COLO829 (cell line): Measurements from ENCODE around the gene RTTN.

Experiments
- DNase-seq: peaks from one replicate; pipeline ENCODE4 v3.0.0; 2012; ENCODE audit warnings: low spot score

Gene RTTN

DNA sequence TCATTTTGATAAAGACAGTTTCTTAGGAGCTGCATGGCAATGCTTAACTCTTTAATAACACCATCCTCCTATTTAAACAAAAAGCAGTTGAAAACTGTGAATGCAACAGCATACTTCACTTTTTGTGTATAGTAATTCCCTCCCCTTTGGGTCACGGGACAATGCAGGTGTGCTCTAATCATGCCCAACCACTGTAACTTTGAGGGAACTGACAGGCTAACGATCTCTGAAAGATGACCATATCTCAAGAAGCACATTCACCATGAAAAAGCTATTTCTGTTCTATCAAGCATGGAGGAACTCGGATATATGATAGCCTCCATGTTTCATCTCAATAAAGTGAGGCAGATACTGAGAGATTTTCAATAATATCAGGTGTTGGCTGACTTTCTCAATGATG is 176.8 kb downstream of the RTTN start:
- DNase-seq = no peak

DNA sequence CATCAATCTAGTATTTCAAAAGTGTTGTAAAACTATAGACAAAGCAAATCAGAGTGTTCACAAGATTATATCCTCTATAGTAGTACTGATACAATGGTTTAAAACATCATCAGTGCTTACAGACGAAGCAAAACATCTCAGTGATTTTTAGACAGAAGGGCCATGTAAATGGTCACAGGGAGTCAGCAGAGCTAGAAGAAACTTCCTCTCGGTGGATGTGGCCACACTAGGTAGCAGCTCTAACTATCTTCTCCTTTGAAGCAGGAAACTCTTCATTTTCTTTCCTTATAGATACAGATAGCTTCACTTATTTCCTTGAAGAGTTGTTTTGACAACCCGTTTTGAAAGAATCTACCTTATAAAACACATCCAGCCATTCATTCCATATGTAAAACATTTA is 177.4 kb downstream of the RTTN start:
- no peak for DNase-seq

- no peak for DNase-seq
Measured at GRCh38 chr18:70025580-70025979, 179.9 kb downstream of the RTTN start.

DNA sequence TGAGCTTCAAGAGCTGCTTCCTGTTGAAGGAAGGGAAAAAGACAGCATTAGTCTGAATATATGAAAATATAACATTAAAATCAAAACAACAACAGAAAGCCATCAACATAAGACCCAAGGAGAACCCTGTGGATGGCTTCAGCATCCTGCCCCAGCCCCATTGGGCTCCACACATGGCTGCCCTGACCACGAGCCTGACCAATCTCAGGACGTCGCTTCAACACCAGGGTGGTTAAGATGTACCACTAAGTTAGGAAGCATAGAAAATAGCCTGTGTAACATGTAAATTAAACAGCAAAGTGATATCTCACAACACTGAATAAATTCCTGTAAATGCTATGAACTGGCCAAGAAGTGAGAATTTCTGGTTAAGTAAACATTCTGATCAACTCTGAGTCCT is 180.7 kb downstream of the RTTN start:
- DNase-seq = no peak

GRCh38 chr18:70024093-70024492 is 181.4 kb downstream of the RTTN start:
- no peak for DNase-seq

DNA sequence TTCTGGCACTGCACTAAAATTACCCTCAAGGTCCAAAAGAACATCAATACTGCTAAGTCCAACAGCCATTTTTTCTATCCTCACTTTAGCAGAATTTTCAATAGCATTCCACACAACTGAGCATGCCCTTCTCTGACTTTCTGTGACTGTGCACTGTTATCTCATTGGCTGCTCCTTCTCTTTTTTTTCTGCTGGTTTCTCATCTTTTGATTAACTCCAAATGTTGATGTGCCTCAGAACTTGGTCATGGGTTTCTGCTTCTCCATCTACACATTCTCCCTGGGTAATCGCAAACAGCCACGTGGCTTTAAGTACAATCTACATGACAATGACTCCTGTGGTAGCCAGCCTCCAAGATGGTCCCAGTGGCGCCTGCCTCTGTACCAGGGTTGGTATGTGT is 182.9 kb downstream of the RTTN start:
- no peak for DNase-seq

- DNase-seq = no peak
Measured at GRCh38 chr18:70021498-70021897, 184.0 kb downstream of the RTTN start.

DNA sequence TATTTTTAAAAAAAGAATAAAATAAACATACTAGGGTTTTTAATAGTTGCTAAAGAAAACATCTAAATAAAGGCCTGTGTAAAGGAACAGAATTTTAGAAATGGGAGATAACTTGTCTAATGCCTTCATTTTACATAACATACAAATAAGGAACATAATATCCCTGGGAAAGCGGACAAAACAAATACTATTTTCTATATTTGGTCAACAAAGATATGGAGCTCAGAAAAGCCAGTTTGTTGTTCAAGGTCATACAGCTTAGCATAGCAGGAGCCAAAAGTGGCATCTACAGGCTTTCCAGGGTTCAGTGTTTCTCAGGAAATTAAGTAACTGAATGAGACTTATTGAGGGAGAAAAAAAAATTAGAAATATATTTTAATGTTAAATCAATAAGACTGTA is 184.4 kb downstream of the RTTN start:
- DNase-seq = no peak

- no peak for DNase-seq
Measured at GRCh38 chr18:70019991-70020390, 185.5 kb downstream of the RTTN start.

- no peak for DNase-seq
Measured at GRCh38 chr18:70019136-70019535, 186.4 kb downstream of the RTTN start.

GRCh38 chr18:70015127-70015526 is 190.4 kb downstream of the RTTN start:
- no peak for DNase-seq

GRCh38 chr18:70005580-70005979 is 199.9 kb downstream of the RTTN start:
- no peak for DNase-seq

DNA sequence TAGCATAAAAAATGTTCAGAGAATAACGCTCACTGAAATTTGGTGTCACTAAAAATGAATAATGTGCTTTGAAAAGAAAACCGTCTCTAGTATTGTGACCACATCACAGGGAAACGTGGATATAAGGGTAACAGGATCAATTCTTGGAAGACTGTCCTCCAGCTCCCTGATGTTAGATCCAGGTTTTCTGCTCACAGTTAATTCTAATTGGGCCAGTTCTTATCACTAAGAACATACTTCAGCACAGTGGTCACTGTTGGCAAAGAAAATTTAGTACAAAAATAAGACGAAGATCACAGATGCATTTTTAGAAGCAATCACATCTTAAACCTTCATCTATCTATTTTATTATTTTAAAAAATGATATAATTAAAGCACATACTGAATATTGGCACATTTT is 200.8 kb downstream of the RTTN start:
- DNase-seq = no peak

DNA sequence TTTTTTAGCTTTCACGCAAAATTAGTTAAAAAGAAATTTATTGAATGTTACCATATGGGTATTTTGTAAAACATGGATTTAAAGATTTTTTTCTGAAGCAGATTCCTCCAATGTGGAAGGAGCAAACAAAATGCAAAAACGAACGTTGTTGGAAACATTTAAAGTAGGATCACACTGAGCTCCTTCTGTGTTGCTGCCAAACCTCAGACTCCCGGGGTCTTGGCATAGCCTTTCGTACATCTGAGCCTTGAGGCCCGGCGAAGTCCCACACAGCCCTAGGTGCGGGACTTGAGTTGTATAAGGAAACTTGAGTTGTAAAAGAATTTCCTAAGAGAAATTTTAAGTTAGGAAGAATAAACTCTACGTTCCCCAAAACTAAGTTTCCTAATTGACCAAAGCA is 205.8 kb downstream of the RTTN start:
- DNase-seq = no peak

- DNase-seq = no peak
Measured at GRCh38 chr18:69998523-69998987, 206.9 kb downstream of the RTTN start.

DNA sequence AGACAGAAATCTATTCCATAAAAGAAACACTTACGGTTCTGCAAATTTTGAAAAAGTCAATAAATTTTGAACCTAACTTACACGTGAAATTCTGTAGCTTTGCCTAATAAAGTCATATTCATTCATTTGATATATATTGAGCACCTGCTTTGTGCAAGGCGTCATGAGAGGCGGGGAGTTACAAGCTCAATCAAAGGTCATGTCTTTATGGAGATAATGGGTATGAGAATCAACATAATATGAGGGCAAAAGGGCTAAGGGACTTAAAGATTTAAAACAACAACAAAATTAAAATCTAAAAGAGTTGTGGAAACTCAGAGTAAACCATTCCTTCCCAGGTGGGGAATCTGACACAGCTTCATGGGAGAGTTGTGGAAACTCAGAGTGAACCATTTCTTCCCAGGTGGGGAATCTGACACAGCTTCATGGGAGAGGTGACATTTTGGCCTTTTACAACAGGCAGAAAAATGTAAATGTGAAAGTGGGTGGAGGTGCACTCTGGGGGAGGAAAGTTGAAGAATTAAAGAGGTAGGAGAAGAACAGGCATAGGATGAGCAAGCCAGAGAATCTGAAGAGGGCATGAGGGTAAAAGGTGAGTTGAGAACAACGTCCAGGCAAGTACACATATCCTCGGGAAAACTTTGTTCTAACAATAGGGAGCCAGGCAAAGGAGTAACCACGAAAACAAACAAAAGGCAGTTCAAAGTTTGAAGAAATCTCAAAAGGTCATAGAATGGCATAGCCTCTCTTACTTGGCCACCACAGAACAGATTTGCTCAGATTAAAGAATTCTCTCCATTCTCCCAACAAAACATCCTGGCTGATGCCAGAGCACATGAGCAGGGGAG is 208.3 kb downstream of the RTTN start:
- no peak for DNase-seq

- no peak for DNase-seq
Measured at GRCh38 chr18:69996417-69996816, 209.1 kb downstream of the RTTN start.

DNA sequence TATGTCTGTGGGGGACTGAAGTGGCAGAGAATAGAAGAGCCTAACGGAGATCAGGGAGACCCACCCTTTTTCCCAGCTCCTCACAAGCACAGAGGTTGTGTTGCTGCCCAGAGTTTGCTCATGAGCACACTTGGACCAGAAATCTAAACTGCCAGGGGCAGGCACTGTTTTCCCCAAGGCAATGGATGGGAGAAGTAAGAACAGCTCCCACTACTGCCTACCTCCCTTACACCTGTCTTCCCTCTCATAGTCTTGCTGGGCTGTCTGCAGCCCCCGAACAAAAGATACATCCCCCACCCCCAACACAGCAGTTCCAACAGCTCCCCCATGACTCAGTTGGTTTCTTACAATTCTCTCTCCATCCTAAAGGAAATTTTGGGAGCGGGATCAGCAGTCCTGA is 209.7 kb downstream of the RTTN start:
- DNase-seq = no peak

DNA sequence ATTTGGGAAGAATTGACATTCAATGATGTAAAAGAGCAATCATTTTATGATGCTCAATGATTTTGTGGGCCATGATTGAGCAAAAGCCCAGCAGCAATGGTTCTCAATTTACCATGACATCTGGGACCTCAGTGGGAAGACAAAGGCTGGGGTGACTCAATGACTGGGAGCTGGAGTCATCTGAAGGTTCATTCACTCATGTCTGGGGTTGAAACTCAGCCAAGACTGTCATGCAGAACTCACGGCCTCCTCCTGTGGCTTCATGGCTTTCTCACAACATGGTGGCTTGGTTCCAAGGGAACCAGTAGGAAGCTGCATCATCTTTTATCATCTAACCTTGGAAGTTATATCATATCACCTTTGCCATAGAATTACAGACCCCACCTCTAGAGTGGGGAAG is 212.7 kb downstream of the RTTN start:
- DNase-seq = no peak

DNA sequence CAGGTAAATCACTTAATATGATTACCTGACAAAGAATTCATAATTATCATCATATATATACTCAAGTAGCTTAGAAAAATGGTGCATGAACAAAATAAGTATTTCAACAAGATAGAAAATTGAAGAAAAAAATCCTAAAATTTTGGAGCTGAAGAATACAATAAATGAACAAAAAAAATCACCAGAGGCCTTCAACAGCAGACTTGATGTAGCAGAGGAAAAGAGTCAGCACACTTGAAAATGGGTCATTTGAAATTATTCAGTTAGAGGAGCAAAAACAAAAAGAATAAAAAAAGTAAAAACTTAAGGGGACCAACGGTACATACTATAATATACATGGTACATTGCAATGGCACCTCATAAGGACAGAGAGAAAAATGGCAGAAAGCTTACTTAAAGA is 217.6 kb downstream of the RTTN start:
- no peak for DNase-seq

DNA sequence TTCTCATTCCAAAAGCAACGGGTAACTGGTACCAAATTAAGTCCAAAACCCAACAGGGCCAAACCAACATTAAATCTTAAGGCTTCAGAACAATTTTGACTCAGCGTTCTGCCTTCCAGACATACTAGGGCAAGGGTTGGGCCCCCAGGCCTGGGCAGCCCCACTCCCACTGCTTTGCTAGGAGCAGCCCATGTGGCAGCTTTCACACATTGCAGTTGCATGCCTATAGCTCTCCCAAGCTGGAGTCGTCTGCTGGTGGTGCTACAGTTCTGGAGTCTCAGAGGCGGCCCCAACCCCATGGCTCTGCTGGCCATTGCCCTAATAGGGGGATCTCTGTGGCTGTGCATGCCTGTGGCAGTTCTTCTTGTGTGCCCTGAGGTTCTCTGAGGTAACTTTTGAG is 220.2 kb downstream of the RTTN start:
- DNase-seq = no peak

DNA sequence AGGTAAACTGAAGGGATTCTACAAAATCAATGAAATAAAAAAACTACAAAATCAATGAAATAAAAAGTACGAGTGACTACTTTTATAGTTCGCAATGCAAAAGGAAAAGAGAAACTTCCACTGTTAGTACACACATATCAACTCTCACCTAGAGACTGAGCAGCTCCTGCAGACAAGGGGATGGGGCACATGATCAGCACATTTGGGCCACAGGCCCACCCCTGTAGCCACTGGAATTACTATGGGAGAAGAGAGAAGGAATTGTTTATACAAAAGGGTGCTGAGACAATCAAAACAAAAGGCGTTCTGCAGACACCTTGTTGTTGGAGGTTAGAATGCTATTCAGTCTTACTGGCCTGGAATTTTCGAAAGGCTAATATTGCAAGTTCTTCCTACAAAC is 223.1 kb downstream of the RTTN start:
- no peak for DNase-seq

DNA sequence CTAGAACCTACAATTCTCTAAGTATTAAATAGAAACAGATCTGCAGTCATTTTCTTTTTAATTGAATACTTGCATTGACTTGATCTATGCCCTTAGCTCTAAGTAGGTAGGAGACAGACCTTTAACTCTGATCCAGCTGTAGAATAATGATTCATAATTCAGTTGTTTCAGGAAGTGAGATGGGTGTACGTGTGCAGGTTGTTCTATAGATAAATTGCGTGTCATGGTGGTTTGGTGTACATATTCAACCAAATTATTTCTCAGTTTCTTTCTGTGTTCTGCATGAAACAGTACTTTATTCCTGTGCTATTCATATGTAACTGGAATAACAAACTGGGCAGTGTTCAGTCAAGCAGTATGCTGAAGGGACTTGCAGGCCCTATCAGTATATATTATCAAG is 223.5 kb downstream of the RTTN start:
- no peak for DNase-seq
